Chondrocyte (in vitro differentiated cells): ENCODE results near the gene EXO5. TPM values are rescaled to one million over a fixed set of nuclear protein-coding genes. Genes with fewer than 3 reads are reported as not detected.

Source experiments
- DNase-seq: peaks from one replicate; pipeline ENCODE4 v3.0.0; 2021; ENCODE audit warnings: mixed read lengths, low spot score
- H3K27ac Mint-ChIP-seq: one replicate; pipeline ENCODE4 v1.8.0; 2021; ENCODE audit warnings: mild to moderate bottlenecking, moderate library complexity, mixed read lengths; ENCODE audit not compliant: unreplicated experiment
- H3K27me3 Mint-ChIP-seq: 2 replicates; pipeline ENCODE4 v1.8.0; 2021; ENCODE audit warnings: low read depth, mixed read lengths
- H3K36me3 Mint-ChIP-seq: 2 replicates; pipeline ENCODE4 v1.8.0; 2021; ENCODE audit warnings: low read depth, mixed read lengths
- H3K4me1 Mint-ChIP-seq: 2 replicates; pipeline ENCODE4 v1.8.0; 2021; ENCODE audit warnings: low read depth, mild to moderate bottlenecking, mixed read lengths
- H3K4me3 Mint-ChIP-seq: one replicate; pipeline ENCODE4 v1.8.0; 2021; ENCODE audit warnings: mild to moderate bottlenecking, moderate library complexity, mixed read lengths; ENCODE audit not compliant: unreplicated experiment
- H3K9me3 Mint-ChIP-seq: 2 replicates; pipeline ENCODE4 v1.8.0; 2021; ENCODE audit warnings: low read depth, mixed read lengths
- total RNA-seq: library from RNA; stranded (reverse); gene quantifications from 3 replicates; pipeline ENCODE4 v1.2.1, GENCODE V29; 2021
- TF ChIP-seq, protein P1 (sequence below): fragments of 200-600 bp; sonication (generic); IDR thresholded peaks from 2 replicates; pipeline ENCODE4 v1.5.0; 2021; ENCODE audit warnings: antibody characterized with exemption, mild to moderate bottlenecking, moderate library complexity

EXO5 gene
- total RNA-seq, 1 donor from 2014 or later = 13.1 TPM

DNA sequence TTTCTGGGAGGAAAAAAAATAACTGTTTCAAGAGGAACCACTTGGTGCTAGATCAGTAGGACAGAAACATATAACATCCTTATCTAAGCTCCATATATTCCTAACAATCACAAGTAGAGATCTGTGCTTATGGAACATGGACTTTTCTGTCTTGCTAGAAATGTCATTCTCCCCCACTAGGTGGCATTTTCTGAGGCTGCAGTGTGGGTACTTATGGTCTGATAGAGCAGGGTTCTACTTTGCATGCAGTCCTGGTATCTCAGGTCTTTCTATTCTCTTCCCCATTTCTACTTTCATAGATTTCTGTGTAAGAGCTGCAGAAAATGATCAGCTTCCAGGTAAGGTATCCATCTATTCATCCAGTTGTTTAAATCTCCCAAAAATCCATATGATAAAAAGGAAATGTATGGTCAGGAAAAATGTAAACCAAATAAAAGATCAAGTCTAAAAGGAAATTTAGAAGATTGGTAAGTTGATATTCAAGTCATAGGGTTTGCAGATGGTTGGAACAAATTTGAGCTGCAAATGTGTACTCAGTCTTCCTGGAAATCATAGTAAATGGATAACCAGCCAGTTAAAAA, 24.4 kb downstream of the EXO5 start:
- Mint-ChIP-seq H3K9me3 (peaks cover 3% of the 10 kb centered on the region), H3K4me3 (peak overlapping the region; percentile 95), H3K27ac (no peak overlapping the region), H3K27me3 (no peaks in the 10 kb centered on the region), H3K4me1 (peaks cover 27% of the 10 kb centered on the region), H3K36me3 (peaks cover 1% of the 10 kb centered on the region)
- TF ChIP-seq, protein P1, sequence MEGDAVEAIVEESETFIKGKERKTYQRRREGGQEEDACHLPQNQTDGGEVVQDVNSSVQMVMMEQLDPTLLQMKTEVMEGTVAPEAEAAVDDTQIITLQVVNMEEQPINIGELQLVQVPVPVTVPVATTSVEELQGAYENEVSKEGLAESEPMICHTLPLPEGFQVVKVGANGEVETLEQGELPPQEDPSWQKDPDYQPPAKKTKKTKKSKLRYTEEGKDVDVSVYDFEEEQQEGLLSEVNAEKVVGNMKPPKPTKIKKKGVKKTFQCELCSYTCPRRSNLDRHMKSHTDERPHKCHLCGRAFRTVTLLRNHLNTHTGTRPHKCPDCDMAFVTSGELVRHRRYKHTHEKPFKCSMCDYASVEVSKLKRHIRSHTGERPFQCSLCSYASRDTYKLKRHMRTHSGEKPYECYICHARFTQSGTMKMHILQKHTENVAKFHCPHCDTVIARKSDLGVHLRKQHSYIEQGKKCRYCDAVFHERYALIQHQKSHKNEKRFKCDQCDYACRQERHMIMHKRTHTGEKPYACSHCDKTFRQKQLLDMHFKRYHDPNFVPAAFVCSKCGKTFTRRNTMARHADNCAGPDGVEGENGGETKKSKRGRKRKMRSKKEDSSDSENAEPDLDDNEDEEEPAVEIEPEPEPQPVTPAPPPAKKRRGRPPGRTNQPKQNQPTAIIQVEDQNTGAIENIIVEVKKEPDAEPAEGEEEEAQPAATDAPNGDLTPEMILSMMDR = peak; percentile 80
- DNase-seq = no peak

DNA sequence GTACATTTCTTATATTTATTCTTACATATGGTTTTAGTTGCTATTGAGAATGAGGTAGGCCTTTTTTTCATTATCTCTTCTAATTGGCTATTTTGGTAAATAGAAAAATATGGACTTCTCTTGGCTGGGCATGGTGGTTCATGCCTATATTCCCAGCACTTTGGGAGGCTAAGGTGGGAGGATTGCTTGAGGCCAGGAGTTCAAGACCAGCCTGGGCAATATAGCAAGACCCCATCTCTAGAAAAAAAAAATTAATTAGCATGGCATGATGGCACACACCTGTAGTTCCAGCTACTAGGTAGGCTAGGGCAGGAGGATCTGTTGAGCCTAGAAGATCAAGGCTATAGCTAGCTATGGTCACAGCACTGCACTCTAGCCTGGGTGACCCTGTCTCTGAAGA, 26.0 kb downstream of the EXO5 start:
- no peak for DNase-seq
- H3K36me3 Mint-ChIP-seq = peaks cover 1% of the 10 kb centered on the region
- TF ChIP-seq, protein P1 = no peak
- H3K4me3 Mint-ChIP-seq = no peak overlapping the region
- no peak overlapping the region for H3K27ac Mint-ChIP-seq
- peaks cover 27% of the 10 kb centered on the region for H3K4me1 Mint-ChIP-seq
- no peaks in the 10 kb centered on the region for H3K27me3 Mint-ChIP-seq
- peaks cover 3% of the 10 kb centered on the region for H3K9me3 Mint-ChIP-seq

DNA sequence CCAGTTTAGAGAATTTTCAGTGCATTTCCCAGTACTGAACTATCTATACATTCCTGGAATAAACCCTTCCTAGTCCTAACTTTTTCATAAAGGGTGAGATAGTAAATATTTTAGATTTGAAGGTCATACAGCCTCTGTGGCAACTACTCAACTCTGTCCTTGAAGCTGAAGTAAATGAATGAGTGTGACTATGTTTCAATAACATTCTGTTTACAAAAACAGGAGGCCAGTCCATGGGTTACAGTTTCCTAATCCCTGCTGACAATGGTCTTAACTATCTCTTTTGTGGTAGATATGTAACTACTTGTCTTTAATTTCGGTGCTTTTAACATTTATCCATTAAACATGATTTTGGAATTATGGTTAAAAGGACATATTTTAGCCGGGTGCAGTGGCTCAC, 27.2 kb downstream of the EXO5 start:
- Mint-ChIP-seq H3K27me3 (no peaks in the 10 kb centered on the region), H3K4me3 (no peak overlapping the region), H3K27ac (no peak overlapping the region), H3K36me3 (peaks cover 1% of the 10 kb centered on the region), H3K4me1 (peaks cover 23% of the 10 kb centered on the region), H3K9me3 (peaks cover 3% of the 10 kb centered on the region)
- TF ChIP-seq, protein P1 = no peak
- DNase-seq = no peak

DNA sequence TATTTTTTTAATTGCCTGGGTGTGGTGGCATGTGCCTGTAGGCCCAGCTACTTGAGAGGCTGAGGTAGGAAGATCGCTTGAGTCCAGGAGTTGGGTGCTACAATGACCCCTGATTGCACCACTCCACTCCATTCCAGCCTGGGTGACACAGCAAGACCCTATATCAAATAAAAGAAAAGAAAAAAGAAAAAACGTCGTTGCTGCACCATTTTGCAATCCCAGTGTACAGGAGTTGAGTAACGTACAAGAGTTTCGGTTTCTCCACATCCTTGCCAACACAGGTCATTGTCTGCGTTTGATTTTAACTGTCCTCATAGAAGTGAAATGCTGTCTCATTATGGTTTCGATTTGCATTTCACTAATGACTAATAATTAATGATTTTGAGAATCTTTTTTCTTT, 30.8 kb downstream of the EXO5 start:
- Mint-ChIP-seq H3K36me3 (peaks cover 14% of the 10 kb centered on the region), H3K4me1 (no peaks in the 10 kb centered on the region), H3K9me3 (no peaks in the 10 kb centered on the region), H3K27ac (no peak overlapping the region), H3K27me3 (no peaks in the 10 kb centered on the region), H3K4me3 (no peak overlapping the region)
- no peak for DNase-seq
- TF ChIP-seq, protein P1 = no peak

DNA sequence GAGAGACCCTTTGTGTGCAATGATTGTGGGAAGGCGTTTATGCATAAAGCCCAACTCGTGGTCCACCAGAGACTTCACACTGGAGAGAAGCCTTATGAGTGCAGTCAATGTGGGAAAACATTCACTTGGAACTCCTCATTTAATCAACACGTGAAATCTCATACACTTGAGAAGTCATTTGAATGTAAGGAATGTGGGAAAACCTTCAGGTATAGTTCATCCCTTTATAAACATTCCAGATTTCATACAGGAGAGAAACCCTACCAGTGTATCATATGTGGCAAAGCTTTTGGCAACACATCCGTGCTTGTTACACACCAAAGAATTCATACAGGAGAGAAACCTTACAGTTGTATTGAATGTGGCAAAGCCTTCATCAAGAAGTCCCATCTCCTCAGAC, 38.4 kb downstream of the EXO5 start:
- Mint-ChIP-seq H3K27ac (no peak overlapping the region), H3K4me3 (no peak overlapping the region), H3K9me3 (peaks cover 21% of the 10 kb centered on the region), H3K4me1 (no peaks in the 10 kb centered on the region), H3K27me3 (no peaks in the 10 kb centered on the region), H3K36me3 (peaks cover 37% of the 10 kb centered on the region)
- TF ChIP-seq, protein P1 = no peak
- DNase-seq = no peak
